ENCODE data around the gene EP400.
"Not testable (repeated sequence)": the region's sequence is repeated elsewhere in the genome, so short reads cannot be mapped to it uniquely, and the experiment has no call there.

EP400 gene

DNA sequence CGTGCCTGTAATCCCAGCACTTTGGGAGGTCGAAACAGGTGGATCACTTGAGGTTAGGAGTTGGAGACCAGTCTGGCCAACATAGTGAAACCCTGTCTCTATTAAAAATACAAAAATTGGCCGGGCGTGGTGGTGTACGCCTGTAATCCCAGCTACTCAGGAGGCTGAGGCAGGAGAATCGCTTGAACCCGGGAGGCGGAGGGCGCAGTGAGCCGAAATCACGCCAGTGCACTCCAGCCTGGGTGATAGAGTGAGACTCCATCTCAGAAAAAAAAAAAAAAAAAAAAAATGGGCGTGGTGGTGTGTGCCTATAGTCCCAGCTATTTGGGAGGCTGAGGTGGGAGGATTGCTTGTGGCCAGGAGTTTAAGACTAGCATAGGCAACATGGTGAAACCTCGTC, 4.7 kb downstream of the EP400 start:
- DNase-seq = not testable (repeated sequence)

DNA sequence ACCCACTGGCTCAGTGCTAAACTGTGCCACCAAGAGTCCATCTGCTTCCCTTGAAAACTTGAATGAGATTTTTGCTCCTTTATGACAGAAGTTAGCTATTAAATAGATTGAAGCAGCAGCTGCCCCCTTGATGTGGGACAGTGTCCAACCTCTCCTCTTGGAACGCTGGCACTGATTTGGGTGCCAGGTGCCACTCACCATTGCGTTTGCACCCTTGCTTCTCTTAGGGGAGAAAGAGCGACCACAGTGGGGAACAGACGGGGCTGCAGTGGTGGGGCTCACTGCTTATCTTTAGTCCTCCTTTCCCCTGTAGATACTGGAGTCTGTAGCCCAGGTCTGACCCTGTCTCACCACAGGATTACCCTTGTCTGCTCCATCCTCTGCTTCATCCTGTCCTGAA, 9.4 kb downstream of the EP400 start:
- DNase-seq = no peak

DNA sequence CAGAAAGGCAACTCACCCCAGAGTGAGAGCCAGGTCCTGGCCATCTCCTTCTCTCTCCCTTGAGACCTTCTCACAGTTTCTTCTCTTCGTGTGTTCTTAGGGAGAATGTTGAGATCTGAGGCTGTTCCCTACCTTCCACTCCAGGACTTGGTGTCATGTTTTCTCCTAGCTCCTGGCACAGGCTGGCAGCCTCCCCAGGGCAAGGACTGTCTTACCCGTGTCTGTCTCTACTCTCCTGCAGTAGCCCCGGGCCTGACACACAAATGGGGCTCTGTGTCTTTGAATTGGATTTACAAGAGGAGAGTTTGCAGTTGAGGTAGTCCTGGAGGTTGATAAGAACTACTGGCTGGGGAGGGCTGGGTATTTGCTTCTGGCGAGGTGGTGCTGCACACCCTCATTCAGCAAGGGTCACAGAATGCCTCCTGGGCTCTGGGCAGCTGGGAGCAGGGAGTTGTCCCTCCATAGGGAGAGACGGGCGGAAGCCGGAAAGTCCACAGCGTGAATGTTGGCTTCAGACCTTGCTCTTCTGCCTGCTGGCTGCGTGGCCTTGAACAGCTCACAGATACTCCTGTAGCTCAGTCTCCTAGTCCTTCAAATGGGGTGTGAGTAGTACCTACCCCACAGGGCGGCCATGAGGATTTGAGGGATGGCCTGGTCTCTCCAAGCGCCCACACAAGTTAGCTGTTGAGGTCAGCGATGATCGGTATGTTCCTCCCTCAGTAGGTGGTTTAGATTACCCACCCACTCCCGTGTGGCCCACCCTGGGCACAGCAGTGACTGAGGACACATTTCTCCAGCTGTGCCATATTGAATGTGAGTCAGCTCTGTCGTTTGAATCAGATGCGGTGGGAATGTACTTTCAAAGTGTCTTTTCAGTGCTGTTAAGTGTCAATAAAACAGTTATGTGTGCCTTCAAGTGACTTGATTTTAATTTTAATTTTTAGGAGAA, 10.2 kb downstream of the EP400 start:
- no peak for DNase-seq

DNA sequence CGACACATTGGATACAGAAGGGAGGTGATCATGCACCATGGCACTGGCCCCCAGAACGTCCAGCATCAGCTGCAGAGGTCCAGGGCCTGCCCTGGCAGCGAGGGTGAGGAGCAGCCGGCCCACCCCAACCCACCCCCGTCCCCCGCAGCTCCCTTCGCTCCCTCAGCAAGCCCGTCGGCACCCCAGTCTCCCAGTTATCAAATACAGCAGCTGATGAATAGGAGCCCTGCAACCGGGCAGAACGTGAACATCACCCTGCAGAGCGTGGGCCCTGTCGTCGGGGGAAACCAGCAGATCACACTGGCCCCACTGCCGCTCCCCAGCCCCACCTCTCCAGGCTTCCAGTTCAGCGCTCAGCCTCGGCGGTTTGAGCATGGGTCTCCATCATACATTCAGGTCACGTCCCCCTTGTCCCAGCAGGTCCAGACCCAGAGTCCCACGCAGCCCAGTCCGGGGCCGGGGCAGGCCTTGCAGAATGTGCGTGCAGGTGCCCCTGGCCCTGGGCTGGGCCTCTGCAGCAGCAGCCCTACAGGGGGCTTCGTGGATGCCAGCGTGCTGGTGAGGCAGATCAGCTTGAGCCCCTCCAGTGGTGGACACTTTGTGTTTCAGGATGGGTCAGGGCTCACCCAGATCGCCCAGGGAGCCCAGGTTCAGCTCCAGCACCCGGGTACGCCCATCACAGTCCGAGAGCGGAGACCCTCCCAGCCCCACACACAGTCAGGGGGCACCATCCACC, 11.0 kb downstream of the EP400 start:
- not testable (repeated sequence) for DNase-seq

DNA sequence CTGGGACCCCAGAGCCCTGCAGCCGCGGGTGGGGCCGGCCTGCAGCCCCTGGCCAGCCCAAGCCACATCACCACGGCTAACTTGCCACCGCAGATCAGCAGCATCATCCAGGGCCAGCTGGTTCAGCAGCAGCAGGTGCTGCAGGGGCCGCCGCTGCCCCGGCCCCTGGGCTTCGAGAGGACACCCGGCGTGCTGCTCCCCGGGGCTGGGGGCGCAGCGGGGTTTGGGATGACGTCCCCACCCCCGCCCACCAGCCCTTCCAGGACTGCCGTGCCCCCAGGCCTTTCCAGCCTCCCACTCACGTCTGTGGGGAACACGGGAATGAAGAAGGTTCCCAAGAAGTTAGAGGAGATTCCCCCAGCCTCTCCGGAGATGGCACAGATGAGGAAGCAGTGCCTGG, 11.6 kb downstream of the EP400 start:
- DNase-seq = not testable (repeated sequence)

DNA sequence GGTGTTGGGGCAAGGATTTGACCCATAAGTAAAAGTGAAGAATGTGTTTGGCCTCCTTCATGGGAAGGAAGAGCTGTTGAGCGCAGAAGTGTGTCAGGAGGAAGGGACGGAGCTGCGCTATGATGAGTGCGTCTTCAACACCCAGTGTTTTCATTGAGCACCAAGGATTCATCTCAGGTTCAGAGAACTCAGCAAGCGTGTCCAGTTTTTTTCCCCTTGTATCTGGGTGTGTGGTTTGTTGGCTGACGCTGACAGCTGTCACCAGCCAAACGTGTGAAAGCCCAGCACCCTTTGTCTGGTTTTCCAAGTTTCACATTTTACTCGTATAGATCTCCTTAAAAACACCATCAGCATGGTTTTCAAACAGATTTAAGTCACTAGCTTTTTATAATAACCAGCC, 12.3 kb downstream of the EP400 start:
- DNase-seq = no peak

DNA sequence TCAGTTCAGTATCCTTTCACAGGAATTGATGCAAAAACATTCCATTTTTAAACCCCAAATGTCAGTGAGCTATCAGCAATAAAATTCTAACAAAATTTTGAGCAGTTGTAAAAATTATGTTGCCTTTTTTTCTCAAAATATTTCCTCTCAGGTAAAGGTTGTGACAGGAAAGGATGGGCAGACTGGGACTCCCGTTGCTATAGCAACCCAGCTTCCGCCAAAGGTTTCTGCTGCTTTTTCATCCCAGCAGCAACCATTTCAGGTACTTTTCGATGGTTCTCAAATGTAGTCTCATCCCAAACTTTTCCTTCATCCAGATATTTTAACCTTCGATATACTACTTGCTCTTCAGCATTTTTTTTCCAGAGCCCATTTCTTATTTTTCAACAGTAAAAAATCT, 13.6 kb downstream of the EP400 start:
- no peak for DNase-seq

DNA sequence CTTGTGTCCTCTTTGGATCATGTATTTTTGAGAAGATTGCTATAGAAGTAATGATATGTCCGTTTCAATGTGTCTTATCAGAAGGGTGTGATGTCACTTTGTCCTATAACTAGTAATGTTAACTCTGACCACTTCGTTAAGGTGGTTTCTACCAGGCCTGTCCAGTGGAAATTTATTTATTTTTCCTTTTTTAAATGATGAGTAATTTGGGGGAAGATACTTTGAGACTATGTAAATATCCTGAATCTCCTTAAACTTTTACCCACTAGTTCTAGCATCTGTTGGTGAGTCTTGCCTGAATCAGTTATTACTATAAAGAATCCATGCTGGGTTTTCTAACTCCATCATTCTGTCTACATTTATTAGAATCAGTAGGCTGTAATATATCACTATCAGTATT, 15.3 kb downstream of the EP400 start:
- DNase-seq = no peak

DNA sequence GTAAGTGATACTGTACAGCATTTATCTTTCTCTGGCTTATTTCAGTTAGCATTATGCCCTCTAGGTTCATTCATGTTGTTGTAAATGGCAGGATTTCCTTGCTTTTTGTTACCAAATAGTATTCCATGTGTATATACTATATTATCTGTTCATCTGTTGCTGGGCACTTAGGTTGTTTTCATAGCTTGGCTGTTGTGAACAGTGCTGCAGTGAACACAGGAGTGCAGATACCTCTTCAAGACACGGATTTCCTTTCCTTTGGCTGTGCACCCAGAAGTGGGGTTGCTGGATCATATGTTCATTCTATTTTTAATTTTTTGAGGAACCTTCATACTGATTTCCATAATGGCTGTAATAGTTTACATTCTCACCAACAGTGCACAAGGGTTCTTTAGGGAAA, 21.5 kb downstream of the EP400 start:
- DNase-seq = no peak

DNA sequence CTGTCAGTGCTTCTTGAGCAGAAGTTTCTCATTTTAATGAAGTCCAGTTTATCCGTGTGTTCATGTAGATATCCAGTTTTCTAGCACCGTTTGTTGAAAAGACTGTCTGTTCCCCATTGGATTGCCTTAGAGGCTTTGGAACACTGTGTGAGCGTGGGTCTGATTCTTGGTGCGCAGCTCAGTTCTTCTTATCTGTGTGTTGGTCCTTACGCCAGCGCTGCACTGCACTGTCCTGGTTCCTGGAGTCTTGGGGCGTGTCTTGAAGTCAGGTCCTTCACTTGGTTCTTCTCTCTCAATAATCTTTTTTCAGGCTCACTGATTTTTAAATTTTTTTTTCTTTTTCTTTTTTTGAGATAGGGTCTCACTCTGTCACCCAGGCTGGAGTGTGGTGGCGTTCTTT, 25.5 kb downstream of the EP400 start:
- DNase-seq = no peak

DNA sequence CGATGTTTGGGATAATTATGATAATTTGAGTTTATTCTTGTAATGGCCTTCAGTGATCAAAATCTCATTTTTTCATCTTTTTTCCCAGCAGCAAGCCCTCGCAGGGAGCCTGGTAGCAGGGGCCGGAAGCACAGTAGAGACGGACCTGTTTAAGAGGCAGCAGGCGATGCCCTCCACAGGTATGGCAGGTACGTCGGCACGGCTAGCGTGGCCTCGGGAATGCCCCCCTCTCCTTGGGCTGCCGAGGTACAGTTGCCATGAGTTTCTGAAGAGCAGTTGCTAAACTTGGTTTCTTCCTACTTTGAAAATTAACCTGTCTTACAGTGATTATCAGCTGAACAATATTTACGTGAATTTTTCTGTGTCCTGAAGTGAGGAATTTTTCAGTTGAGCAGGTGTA, 29.9 kb downstream of the EP400 start:
- no peak for DNase-seq

DNA sequence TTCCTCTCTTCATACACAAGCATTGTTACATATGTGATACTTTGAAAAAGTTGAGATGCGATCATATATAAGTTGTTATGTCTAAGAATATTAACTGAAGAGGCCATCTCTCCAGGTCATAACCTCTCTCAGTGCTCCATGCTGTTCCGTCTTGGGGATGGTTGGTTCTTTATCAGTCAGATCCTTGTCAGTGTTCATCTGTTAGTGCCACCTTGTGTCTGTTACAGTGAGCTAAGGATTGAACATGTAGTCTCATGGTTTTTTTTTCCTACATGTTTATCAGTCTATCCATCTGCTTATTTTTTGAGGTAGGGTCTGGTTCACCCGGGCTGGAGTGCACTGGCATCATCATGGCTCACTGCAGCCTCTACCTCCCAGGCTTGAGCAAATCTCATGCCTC, 30.5 kb downstream of the EP400 start:
- DNase-seq = no peak

DNA sequence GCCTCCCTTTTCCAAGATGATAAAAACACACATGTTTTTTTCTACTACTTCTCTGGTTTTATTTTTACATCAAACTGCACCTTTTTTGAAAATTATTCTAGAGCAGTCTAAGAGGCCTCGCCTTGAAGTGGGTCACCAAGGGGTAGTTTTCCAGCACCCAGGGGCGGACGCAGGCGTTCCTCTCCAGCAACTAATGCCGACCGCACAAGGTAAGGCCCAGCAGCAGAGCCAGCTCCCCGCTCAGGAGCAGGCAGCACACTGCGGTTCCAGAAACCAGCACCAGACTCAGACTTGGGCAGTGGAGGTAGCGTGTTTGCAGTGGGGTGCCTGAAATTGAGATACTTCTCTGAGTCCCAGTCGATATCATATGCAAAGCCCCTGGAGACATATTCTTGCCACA, 31.6 kb downstream of the EP400 start:
- DNase-seq = no peak

DNA sequence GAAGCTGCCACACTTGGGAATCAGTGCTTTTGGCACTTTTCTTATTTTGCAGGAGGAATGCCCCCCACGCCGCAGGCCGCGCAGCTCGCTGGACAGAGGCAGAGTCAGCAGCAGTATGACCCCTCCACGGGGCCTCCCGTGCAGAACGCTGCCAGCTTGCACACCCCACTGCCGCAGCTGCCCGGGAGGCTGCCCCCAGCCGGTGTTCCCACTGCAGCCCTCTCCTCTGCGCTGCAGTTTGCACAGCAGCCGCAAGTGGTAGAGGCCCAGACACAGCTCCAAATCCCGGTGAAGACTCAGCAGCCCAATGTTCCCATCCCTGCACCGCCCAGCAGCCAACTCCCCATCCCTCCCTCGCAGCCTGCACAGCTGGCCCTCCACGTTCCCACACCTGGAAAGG, 32.3 kb downstream of the EP400 start:
- DNase-seq = no peak

DNA sequence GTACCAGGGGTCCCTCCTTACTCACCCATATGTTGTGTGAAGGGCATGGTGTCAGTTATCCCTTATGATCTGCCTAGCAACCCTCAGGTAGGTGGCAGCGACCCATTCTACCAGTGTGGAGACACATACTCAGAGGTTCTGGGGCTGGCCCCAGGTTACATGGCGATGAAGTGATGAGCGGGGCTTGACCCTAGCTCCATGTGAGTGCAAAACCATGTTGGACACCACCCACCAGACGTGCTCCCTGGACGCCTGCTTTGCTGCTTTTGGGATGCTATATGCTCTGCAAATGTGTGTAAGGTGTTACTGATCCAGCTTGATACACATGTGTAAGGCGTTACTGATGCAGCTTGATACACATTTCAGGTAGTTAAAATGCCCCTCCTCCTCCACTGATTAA, 33.3 kb downstream of the EP400 start:
- DNase-seq = no peak

DNA sequence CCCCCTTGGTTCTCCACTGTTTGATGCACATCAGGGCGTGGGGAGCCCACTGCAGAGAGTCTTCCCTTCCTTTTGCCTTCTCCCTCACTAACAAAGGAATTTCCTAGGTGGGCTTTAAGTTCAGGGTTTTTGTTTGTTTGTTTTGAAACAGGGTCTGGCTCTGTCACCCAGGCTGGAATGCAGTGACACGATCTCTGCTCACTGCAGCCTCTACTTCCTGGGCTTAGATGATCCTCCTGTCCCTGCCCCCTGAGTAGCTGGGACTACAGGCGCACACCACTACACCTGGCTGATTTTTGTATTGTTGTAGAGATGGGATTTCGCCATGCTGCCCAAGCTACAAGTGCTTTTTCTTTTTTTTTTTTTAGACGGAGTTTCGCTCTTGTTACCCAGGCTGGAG, 33.8 kb downstream of the EP400 start:
- DNase-seq = no peak

DNA sequence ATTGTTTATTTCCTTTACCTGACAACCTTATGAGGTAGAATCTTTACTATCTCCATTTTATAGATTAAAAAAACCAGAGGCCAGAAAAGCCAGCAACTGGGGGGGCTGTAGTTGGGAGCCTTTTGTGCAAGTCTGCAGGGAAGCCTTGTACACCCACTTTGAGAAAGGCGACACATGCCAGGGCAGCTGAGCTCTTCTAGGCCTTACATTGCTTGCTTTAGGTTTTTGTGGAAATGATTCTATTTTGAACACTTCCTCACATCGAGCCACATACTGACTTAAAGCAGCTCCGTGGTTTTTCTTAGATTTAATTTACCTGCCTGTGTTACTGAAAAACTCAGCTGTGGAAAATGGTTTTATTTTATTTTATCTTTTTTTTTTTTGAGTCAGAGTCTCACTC, 34.6 kb downstream of the EP400 start:
- DNase-seq = no peak

DNA sequence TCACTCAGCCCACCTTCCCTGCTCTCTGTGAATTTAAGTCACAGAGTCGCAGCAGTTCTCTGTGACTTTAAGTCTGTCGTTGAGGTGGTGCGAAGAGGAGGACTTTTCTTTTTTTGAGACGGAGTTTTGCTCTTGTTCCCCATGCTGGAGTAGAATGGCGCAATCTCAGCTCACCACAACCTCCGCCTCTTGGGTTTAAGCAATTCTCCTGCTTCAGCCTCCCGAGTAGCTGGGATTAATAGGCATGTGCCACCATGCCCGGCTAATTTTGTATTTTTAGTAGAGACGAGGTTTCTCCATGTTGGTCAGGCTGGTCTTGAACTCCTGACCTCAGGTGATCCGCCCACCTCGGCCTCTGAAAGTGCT, 35.8 kb downstream of the EP400 start:
- not testable (repeated sequence) for DNase-seq

DNA sequence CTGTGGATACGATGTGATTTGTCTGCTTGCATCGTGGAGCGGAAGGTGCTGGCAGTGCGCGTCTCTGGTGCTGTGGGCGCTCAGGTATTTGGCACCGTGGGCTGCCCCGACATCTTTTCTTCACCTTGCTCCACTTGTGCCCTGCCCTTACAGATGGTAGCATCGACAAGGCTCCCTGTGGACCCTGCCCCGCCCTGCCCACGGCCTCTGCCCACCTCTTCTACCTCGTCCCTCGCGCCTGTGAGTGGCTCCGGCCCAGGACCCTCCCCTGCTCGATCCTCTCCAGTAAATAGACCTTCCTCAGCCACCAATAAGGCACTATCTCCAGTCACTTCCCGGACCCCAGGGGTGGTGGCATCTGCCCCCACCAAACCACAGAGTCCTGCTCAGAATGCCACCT, 36.6 kb downstream of the EP400 start:
- DNase-seq = no peak

DNA sequence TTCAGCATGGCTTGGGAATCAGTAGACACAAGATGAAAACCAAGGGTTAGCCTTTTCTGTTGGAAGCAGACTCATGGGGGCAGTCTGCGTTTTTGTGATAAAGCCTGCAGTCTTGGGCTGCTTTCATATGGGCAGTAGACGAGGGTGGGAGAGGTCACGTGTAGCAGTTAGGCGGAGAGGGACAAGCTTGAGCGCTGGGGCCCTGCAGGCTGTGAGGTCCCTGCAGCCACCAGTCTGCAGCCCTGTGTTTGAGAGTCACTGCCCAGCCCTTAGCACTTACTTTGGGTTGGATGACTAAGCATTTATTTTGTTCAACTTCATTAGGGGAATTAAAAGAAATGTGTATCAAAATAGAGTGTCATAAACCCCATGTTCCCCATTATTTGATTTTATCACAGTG, 37.2 kb downstream of the EP400 start:
- DNase-seq = no peak

DNA sequence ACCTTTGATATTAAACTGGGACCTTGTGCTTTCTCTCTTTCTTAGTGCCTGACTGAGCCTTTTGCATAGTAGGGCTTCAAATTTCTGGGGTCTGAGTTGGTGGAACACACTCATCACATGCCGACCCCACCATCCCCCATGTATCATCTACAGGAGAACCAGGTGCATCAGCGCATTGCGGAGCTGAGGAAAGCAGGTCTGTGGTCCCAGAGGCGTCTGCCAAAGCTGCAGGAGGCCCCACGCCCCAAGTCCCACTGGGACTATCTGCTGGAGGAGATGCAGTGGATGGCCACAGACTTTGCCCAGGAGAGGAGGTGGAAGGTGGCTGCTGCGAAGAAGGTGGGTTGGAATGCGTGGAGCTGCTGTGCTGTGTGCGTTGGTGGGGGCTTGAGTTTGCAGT, 37.8 kb downstream of the EP400 start:
- no peak for DNase-seq

DNA sequence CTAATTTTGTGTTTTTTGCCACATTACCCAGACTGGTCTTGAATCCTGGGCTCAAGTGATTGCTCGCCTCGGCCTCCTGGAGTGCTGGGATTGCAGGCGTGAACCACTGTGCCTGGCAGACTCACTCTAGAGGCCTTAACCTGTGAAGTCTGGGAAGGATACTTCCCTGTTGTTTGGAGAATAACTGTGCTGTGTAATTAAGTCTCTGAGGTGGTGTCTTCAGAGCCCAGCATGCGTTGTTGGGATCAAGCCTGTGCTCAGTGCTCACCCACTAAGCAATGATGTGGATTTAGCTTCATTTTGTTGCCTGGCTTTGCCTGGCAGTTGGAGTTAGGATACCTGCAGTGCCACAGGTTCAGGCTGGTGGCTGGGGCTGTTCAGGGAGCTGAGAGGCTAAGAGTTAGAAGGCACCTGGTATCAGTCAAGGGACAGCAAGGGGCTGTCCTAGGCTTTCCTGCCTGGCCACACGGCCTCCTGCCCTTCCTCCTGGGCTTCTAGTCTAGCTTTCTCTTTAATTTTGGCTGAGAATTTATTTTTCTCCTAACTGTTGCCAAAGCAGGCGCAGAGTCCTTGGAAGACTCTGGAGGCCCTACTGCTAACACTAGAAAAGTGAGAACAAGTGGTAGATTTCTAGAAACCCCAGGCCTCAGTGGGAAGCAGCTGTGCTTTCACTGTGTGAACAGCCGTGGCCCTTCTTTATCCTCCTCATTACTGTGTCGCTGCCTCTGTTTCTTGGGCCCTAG, 38.5 kb downstream of the EP400 start:
- no peak for DNase-seq

DNA sequence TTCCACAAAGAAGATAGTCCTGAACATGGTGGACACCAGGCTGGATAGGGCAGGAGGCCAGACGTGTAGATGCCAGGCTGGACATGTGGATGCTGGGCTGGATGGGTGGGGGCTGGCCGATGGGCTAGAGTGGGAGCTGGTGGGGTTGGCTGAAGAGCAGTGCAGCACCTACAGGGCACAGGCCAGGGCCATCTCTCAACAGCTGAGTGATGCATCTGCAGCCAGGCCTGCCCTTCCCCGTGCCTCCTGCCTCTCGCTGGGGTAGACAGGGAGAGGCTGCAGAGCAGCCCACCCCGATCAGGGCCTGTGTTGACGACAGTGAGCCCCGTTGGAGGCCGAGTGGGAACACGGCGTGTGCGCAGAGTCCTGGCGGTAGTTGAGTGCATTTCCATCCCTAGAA, 39.3 kb downstream of the EP400 start:
- no peak for DNase-seq

All from activated CD8-positive, alpha-beta memory T cell treated with anti-CD3 and anti-CD28 coated beads for 24 hours (primary cell).